MM.1S (cell line): Measurements from ENCODE around the gene ATG16L2.

ENCODE experiments used
- DNase-seq: peaks from one replicate; pipeline ENCODE4 v3.0.0-alpha.2; 2015
- H2AFZ ChIP-seq: fragments of 300-600 bp; sonication (generic); 2 replicates; pipeline ENCODE4 v1.6.0; 2016; ENCODE audit warnings: antibody characterized with exemption, low read length
- H3F3A ChIP-seq: fragments of 300-600 bp; sonication (generic); 2 replicates; pipeline ENCODE4 v1.6.1; 2016; ENCODE audit warnings: mild to moderate bottlenecking, antibody characterized with exemption, low read length, moderate library complexity, mixed read lengths; ENCODE audit not compliant: insufficient read depth
- H3K27ac ChIP-seq: fragments of 300-600 bp; sonication (generic); 2 replicates; pipeline ENCODE4 v1.5.1; 2016; ENCODE audit warnings: mild to moderate bottlenecking, low read length
- H3K27me3 ChIP-seq: fragments of 300-600 bp; sonication (generic); replicated peaks from 2 replicates; pipeline ENCODE4 v1.6.0; 2016; ENCODE audit warnings: low read length; ENCODE audit not compliant: insufficient read depth
- H3K36me3 ChIP-seq: fragments of 300-600 bp; sonication (generic); replicated peaks from 2 replicates; pipeline ENCODE4 v1.6.1; 2016; ENCODE audit warnings: mild to moderate bottlenecking, low read length, mixed read lengths; ENCODE audit not compliant: insufficient read depth
- H3K4me1 ChIP-seq: fragments of 300-600 bp; sonication (generic); 2 replicates; pipeline ENCODE4 v1.6.1; 2016; ENCODE audit warnings: low read length, mixed read lengths
- H3K4me2 ChIP-seq: fragments of 300-600 bp; sonication (generic); 2 replicates; pipeline ENCODE4 v1.6.0; 2016; ENCODE audit warnings: low read depth, low read length
- H3K4me3 ChIP-seq: fragments of 300-600 bp; sonication (generic); 2 replicates; pipeline ENCODE4 v1.5.1; 2016; ENCODE audit warnings: low read length, mixed read lengths
- H3K79me2 ChIP-seq: fragments of 300-600 bp; sonication (generic); 2 replicates; pipeline ENCODE4 v1.6.1; 2016; ENCODE audit warnings: mixed run types, low read length, mixed read lengths
- H3K9ac ChIP-seq: fragments of 300-600 bp; sonication (generic); 2 replicates; pipeline ENCODE4 v1.6.1; 2016; ENCODE audit warnings: low read length, mixed read lengths
- H3K9me2 ChIP-seq: fragments of 300-600 bp; sonication (generic); replicated peaks from 2 replicates; pipeline ENCODE4 v1.6.1; 2016; ENCODE audit warnings: mild to moderate bottlenecking, low read length, mixed read lengths; ENCODE audit not compliant: insufficient read depth
- H3K9me3 ChIP-seq: fragments of 300-600 bp; sonication (generic); replicated peaks from 2 replicates; pipeline ENCODE4 v1.6.1; 2016; ENCODE audit warnings: mild to moderate bottlenecking, low read length, mixed read lengths; ENCODE audit not compliant: insufficient read depth
- H4K20me1 ChIP-seq: fragments of 300-600 bp; sonication (generic); 2 replicates; pipeline ENCODE4 v1.6.1; 2016; ENCODE audit warnings: mild to moderate bottlenecking, low read length, moderate library complexity, mixed read lengths; ENCODE audit not compliant: insufficient read depth
- EZH2 ChIP-seq: fragments of 300-600 bp; sonication (generic); optimal IDR thresholded peaks from 2 replicates; pipeline ENCODE3; 2017; ENCODE audit warnings: low read depth, mild to moderate bottlenecking, antibody characterized with exemption, low read length, mixed read lengths
- EZH2phosphoT487 ChIP-seq: fragments of 300-600 bp; sonication (generic); IDR thresholded peaks from 2 replicates; pipeline ENCODE4 v1.6.1; 2018; ENCODE audit warnings: antibody characterized with exemption, low read length
- TF ChIP-seq, protein P1 (sequence below): fragments of 300-600 bp; sonication (generic); IDR thresholded peaks from 2 replicates; pipeline ENCODE4 v1.5.1; 2016; ENCODE audit warnings: antibody characterized with exemption, low read length, mixed read lengths

ATG16L2 gene

GRCh38 chr11:72770799-72771198 is 43.4 kb upstream of the ATG16L2 start:
- H3K27me3 ChIP-seq = no peaks in the 10 kb centered on the region

GRCh38 chr11:72771507-72771906 is 42.7 kb upstream of the ATG16L2 start:
- H3K27ac ChIP-seq = no peak overlapping the region
- TF ChIP-seq, protein P1, sequence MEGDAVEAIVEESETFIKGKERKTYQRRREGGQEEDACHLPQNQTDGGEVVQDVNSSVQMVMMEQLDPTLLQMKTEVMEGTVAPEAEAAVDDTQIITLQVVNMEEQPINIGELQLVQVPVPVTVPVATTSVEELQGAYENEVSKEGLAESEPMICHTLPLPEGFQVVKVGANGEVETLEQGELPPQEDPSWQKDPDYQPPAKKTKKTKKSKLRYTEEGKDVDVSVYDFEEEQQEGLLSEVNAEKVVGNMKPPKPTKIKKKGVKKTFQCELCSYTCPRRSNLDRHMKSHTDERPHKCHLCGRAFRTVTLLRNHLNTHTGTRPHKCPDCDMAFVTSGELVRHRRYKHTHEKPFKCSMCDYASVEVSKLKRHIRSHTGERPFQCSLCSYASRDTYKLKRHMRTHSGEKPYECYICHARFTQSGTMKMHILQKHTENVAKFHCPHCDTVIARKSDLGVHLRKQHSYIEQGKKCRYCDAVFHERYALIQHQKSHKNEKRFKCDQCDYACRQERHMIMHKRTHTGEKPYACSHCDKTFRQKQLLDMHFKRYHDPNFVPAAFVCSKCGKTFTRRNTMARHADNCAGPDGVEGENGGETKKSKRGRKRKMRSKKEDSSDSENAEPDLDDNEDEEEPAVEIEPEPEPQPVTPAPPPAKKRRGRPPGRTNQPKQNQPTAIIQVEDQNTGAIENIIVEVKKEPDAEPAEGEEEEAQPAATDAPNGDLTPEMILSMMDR = no peak
- no peak for TF ChIP-seq EZH2
- no peak for TF ChIP-seq EZH2phosphoT487
- no peak overlapping the region for H3K4me2 ChIP-seq
- no peaks in the 10 kb centered on the region for H3K36me3 ChIP-seq
- no peak overlapping the region for H3K4me3 ChIP-seq
- DNase-seq = no peak
- no peak overlapping the region for H3K9ac ChIP-seq
- no peak overlapping the region for H2AFZ ChIP-seq
- H3K79me2 ChIP-seq = no peaks in the 10 kb centered on the region
- H3K9me2 ChIP-seq = no peaks in the 10 kb centered on the region
- H3F3A ChIP-seq = no peaks in the 10 kb centered on the region
- no peaks in the 10 kb centered on the region for H4K20me1 ChIP-seq
- H3K4me1 ChIP-seq = 0 out of 2 replicates have a peak, but pooled peaks cover under 1% of the 10 kb centered on the region
- no peaks in the 10 kb centered on the region for H3K27me3 ChIP-seq
- no peaks in the 10 kb centered on the region for H3K9me3 ChIP-seq

More at GRCh38 chr11:72770799-72771198, 43.4 kb upstream of the ATG16L2 start:
- DNase-seq = no peak
- H3K79me2 ChIP-seq = no peaks in the 10 kb centered on the region
- no peak overlapping the region for H3K27ac ChIP-seq
- H3K4me1 ChIP-seq = no peaks in the 10 kb centered on the region
- H2AFZ ChIP-seq = no peak overlapping the region
- H3K36me3 ChIP-seq = no peaks in the 10 kb centered on the region
- H4K20me1 ChIP-seq = no peaks in the 10 kb centered on the region
- no peaks in the 10 kb centered on the region for H3K9me3 ChIP-seq
- H3K9ac ChIP-seq = no peak overlapping the region
- no peak overlapping the region for H3K4me3 ChIP-seq
- H3K9me2 ChIP-seq = no peaks in the 10 kb centered on the region
- H3F3A ChIP-seq = no peaks in the 10 kb centered on the region
- H3K4me2 ChIP-seq = no peak overlapping the region
- TF ChIP-seq EZH2phosphoT487 = no peak
- TF ChIP-seq, protein P1 = no peak

- Histone ChIP-seq H3F3A (no peaks in the 10 kb centered on the region), H3K27me3 (no peaks in the 10 kb centered on the region), H4K20me1 (no peaks in the 10 kb centered on the region), H2AFZ (no peak overlapping the region), H3K9ac (no peak overlapping the region), H3K79me2 (no peaks in the 10 kb centered on the region), H3K36me3 (no peaks in the 10 kb centered on the region), H3K9me2 (no peaks in the 10 kb centered on the region), H3K4me1 (peaks cover 6% of the 10 kb centered on the region), H3K27ac (no peak overlapping the region), H3K4me2 (no peak overlapping the region), H3K9me3 (no peaks in the 10 kb centered on the region), H3K4me3 (no peak overlapping the region)
- TF ChIP-seq EZH2phosphoT487 (no peak), EZH2 (no peak)
- TF ChIP-seq, protein P1 = no peak
- DNase-seq = no peak
Observed at GRCh38 chr11:72772059-72772458, 42.2 kb upstream of the ATG16L2 start.
